Psoas muscle (tissue), 8 donors: ENCODE results near the gene ZNF853. TPM values are rescaled to one million over a fixed set of nuclear protein-coding genes. Genes with fewer than 3 reads are reported as not detected.

Experiments
- ATAC-seq, 4 donors: fragments of 200-7000 bp; cut with Tn5 transposase; one replicate each; pipeline ENCODE4 v1.9.1; 2020; ENCODE audit warnings: moderate library complexity in 3 of 4, mild to moderate bottlenecking in 2 of 4
- DNase-seq, 2 donors: peaks; one replicate each; pipeline ENCODE4 v3.0.0-alpha.2; 2020
- H3K27ac ChIP-seq: fragments of 200-600 bp; one replicate; pipeline ENCODE4 v1.8.0; 2022
- H3K27me3 ChIP-seq, 3 donors: fragments of 200-600 bp in 1 of 3; one replicate each; pipeline versions ENCODE4 v1.6.1 to v1.8.0; 2013 to 2022; ENCODE audit warnings: low read length in 2 of 3, mild to moderate bottlenecking in 2 of 3, moderate library complexity in 1 of 3; ENCODE audit not compliant: insufficient read depth in 3 of 3
- H3K36me3 ChIP-seq, 2 donors: fragments of 200-600 bp in 1 of 2; one replicate each; pipeline versions ENCODE4 v1.6.1 to v1.8.0; 2013 to 2022; ENCODE audit warnings: low read depth in 1 of 2, mild to moderate bottlenecking in 1 of 2, moderate library complexity in 1 of 2; ENCODE audit not compliant: insufficient read depth in 1 of 2
- H3K4me1 ChIP-seq: fragments of 200-600 bp; one replicate; pipeline ENCODE4 v1.8.0; 2022
- H3K4me3 ChIP-seq: fragments of 200-600 bp; one replicate; pipeline ENCODE4 v1.8.0; 2022; ENCODE audit warnings: mild to moderate bottlenecking
- H3K9me3 ChIP-seq: fragments of 200-600 bp; one replicate; pipeline ENCODE4 v1.8.0; 2022
- CTCF ChIP-seq: fragments of 200-600 bp; IDR thresholded peaks from one replicate; pipeline ENCODE4 v1.8.0; 2022; ENCODE audit warnings: antibody characterized with exemption
- WGBS, 3 donors: extraction: QIAGEN DNeasy Blood & Tissue Kit; methylation state at CpG; one replicate each; pipeline versions ENCODE4 v1.1.6 to v1.1.7; 2013; 5-methylcytosine and 5-hydroxymethylcytosine counted together
- intact Hi-C, 2 donors: fragments of 100-400 bp; cut with DNase I; formaldehyde crosslinking; loops; one replicate each; pipeline versions ENCODE4 v1.11.0 to v1.14.2; 2022
- polyA plus RNA-seq, 3 donors: library from polyadenylated mRNA; stranded (reverse); fragments of 200-250 nt; gene quantifications; one replicate each; pipeline ENCODE4 v1.2.3, GENCODE V29; 2013
- total RNA-seq, 4 donors: library from RNA; stranded (reverse); fragmentation: NEBNext Ultra II Directional in 2 of 4; extraction: Animal tissue kit (Norgen Biotek cat#: 25700) in 2 of 4; gene quantifications; one replicate each; pipeline versions ENCODE4 v1.2.1 to v1.2.4, GENCODE V29; 2021 to 2023
- donor health status: healthy with polysubstance abuse.
- donor health status: DM: no; HTN: no; CAD: no; lungs with moderate emphysema.
- donor health status: Bipolar disorder and iron deficiency.
- donor health status: healthy.
- donor health status: DM: yes; HTN: yes; CAD: no.
- donor health status: DM: no; HTN: no; CAD: no.
- donor health status: DM: no; HTN: no; CAD: no.
- donor health status: DM: yes; HTN: yes; CAD: no.

ZNF853 gene
- total and polyA plus RNA-seq, 7 donors: 4.4 to 10.5 (median 7.8) TPM

DNA sequence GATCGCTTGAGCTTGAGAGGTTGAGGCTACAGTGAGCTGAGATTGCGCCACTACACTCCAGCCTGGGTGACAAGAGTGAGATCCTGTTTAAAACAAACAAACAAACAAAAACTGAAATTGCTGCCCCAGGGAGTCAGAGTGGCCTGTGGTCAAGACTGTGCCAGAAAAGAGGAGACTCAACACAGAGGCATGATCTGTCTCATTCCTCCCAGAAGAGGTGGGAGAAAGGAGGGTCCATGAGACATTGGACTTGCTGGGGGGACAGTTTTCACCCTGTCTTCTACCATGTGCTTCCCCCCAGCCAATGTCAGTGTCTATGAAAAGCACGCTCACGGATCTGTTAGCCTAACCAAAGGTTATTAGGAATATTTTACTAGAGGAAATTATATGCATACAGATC, 3.2 kb downstream of the ZNF853 start:
- no peak for TF ChIP-seq CTCF
- ATAC-seq: no peak

DNA sequence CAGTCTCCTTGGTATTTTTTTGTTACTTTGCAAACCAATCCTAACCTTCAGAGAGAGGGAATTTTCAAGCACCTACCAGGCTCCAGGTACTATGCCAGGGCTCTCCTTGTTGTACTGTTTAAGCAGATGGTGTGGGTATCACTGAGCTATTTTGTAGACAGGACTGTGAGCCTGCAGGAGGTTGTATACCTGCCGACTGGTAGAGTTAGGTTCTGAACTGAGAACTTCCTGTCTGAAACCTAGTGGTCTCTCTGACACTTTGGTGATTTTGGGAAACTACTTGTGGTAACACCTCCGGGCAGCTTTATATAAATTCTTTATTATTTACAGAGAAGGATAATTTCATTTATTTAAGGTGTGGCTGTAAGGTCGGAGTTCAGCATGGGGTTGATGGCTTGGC, 4.6 kb downstream of the ZNF853 start:
- Histone ChIP-seq H3K4me3 (no peak overlapping the region), H3K27me3 (no peaks in the 10 kb centered on the region), H3K27ac (no peak overlapping the region), H3K36me3 (peaks cover 0 to 21% of the 10 kb centered on the region in 2 donors), H3K4me1 (peaks cover 3% of the 10 kb centered on the region), H3K9me3 (no peaks in the 10 kb centered on the region)
- TF ChIP-seq CTCF: no peak
- whole genome bisulfite sequencing, 3 donors: 89 to 92% (median 90%) methylated on average over 3 of the region's 3 CpGs
- intact Hi-C loops: no loop called here
- DNase-seq (no peak), ATAC-seq (no peak)

More for the DNA sequence above, 3.2 kb downstream of the ZNF853 start:
- no peak for DNase-seq
- peaks cover 3% of the 10 kb centered on the region for H3K4me1 ChIP-seq
- peaks cover 0 to 18% of the 10 kb centered on the region in 2 donors for H3K36me3 ChIP-seq
- 71 to 84% (median 83%) methylated on average over 4 of the region's 4 CpGs for WGBS, 3 donors
- H3K4me3 ChIP-seq: no peak overlapping the region
- intact Hi-C loops: no loop called here
- H3K27ac ChIP-seq: no peak overlapping the region
- no peaks in the 10 kb centered on the region for H3K9me3 ChIP-seq
- no peaks in the 10 kb centered on the region for H3K27me3 ChIP-seq

GRCh38 chr7:6621195-6622133, 6.1 kb downstream of the ZNF853 start:
- ATAC-seq: no peak
- no peak for DNase-seq
- no peaks in the 10 kb centered on the region for H3K27me3 ChIP-seq
- H3K4me3 ChIP-seq: no peak overlapping the region
- H3K9me3 ChIP-seq: no peaks in the 10 kb centered on the region
- intact Hi-C loops: no loop called here
- no peak overlapping the region for H3K27ac ChIP-seq
- no peaks in the 10 kb centered on the region for H3K4me1 ChIP-seq
- H3K36me3 ChIP-seq: peaks cover 0 to 21% of the 10 kb centered on the region in 2 donors
- TF ChIP-seq CTCF: no peak
- WGBS, 3 donors: 89 to 92% (median 90%) methylated on average over 20 of the region's 20 CpGs

DNA sequence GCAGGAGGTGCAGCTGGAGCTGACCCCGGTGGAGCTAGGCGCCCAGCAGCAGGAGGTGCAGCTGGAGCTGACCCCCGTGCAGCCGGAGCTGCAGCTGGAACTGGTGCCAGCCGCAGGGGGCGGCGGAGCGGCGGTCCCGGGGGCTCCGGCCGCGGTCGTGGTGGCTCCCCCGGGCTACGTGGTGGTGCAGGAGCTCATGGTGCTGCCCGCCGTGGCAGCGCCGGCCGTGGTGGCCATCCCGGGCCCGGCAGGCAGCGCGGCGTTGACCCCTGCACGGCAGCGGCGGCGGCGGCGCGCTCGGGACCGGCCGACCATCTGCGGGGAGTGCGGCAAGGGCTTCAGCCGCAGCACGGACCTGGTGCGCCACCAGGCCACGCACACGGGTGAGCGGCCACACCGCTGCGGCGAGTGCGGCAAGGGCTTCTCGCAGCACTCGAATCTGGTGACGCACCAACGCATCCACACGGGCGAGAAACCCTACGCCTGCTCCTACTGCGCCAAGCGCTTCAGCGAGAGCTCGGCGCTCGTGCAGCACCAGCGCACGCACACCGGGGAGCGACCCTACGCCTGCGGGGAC, 6.8 kb downstream of the ZNF853 start:
- ATAC-seq: no peak
- 94 to 97% (median 95%) methylated on average over 61 to 67 of the region's 67 CpGs for WGBS, 3 donors

More for the DNA sequence above, 6.8 kb downstream of the ZNF853 start:
- Histone ChIP-seq H3K4me3 (no peak overlapping the region), H3K27ac (no peak overlapping the region), H3K4me1 (no peaks in the 10 kb centered on the region), H3K27me3 (no peaks in the 10 kb centered on the region), H3K36me3 (peaks cover 0 to 21% of the 10 kb centered on the region in 2 donors), H3K9me3 (no peaks in the 10 kb centered on the region)
- no peak for TF ChIP-seq CTCF
- intact Hi-C loops: no loop called here
- no peak for DNase-seq
